GM18858 (cell line): ENCODE measurements around the gene BAHD1.

Experiments used
- ATAC-seq: cut with Tn5 transposase; IDR thresholded peaks from one replicate; pipeline ENCODE4 v1.9.1; 2021; ENCODE audit not compliant: unreplicated experiment

BAHD1 gene

DNA sequence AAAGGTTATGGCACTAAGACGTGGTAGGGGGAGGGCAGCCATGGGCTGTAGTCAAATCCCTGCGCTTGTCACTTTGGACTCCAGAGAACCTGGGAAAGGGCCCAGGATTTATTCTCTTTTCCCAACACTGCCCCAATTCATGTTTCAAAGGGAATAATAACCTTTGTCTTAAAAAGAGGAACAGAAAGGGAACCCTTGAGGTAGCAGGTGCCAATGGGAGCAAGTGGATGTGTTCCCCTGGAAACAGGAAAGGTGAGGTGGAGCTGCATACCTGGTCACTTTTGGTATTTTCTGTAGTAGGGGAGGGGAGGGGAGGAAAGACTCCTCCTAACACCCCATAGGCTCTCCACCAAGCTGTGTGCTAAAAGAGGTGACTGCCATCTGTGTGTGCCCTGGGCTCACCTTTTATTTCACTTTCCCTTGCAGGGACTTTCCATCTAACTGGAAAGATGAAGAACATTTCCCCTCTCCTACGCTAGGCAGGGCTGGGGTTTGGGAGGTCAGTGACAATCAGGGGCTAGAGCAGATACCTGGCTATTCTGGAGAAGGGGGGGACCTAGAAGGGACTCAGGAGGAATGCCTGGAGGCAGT, 23.9 kb downstream of the BAHD1 start:
- no peak for ATAC-seq

DNA sequence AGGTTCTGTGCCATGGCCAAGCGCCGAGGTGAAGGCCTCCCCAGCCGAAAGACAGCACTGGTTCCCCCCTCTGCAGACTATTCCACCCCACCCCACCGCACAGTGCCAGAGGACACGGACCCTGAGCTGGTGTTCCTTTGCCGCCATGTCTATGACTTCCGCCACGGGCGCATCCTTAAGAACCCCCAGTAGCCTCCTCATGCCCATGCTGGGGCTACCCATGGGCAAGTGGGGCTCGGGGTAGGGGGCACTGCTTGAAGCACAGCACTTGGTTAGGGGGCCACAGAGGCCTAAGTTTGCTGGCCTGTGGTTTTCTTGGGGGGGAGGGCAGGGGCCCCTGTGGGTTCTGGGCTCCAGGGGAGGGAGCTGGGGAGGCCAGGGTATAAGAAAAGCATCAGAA, 25.2 kb downstream of the BAHD1 start:
- no peak for ATAC-seq

DNA sequence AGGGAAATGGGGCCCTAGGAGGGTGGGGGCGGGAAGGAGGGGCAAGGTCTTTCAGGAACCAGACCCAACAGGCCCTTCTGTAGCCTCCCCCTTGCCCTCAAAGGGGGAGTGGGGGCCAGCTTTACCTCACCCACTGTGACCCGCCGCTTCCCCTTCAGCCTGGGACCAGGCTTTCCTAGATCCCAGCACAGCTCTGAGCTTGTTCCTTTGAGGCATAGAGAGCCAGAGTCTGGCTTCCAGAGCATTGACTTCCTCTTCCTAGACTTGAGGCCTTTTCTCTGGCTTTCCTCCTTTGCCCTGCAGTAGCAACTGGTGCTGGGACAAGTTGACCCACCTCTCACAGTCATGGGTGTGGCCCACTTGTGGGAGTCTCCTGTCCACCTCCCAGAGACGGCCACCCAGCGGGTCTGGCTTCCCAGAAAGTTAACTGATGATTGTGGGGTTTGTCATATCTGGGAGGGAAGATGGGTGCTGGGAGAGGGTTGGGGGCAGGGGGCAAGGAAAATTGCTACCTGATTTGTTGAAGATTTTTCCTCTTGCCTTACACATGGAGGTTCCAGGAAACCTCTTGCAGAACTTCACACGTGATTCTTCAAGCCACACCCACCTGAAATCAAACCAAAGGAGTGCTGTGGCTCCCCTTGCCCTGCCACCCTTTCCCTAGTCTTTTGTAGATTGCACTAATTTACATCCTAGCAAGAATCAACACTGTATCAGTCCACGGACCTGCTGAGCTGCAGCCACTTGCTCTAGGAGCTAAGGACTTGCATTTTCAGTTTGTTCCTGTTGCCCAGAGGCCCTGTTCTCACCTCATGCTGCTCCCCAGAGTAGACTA, 25.9 kb downstream of the BAHD1 start:
- ATAC-seq = no peak

DNA sequence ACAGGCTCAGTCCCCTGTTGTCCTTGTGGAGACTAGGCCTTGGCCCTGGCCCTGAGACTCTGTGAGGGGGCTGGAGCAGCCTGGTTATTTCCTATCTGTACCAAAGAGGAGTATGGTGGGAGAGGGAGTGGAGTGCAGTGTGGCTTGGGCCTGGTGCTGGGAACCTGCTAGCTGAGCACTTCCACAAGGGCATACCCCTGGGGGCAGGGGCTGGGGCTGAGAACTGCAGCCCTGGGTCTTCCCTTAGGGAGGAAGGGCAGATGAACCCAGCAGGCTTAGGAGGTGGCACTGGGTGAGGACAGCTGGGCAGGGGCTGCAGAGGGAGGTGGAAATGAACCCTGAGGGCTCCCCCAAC, 26.5 kb downstream of the BAHD1 start:
- ATAC-seq = no peak

DNA sequence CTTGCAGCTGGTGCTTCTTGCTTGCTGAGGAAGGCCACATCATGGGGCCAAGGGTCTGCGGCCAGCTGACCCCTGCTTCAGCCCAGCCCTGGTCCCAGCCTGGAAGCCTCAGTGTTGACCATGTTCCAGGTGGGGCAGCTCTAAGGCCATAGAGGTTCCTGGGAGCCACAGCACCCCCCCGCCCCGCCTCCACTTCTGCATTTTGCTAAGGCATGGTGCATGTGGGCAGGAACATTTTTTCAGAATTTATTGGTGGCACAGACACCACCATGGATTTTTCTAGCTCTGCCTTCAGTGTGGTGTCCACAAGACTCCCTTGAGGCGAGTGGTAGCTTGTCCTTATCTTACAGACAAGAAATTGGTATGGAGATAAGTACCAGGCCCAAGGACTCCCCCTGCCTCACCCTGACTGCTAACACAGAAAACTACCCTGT, 28.2 kb downstream of the BAHD1 start:
- ATAC-seq = no peak

DNA sequence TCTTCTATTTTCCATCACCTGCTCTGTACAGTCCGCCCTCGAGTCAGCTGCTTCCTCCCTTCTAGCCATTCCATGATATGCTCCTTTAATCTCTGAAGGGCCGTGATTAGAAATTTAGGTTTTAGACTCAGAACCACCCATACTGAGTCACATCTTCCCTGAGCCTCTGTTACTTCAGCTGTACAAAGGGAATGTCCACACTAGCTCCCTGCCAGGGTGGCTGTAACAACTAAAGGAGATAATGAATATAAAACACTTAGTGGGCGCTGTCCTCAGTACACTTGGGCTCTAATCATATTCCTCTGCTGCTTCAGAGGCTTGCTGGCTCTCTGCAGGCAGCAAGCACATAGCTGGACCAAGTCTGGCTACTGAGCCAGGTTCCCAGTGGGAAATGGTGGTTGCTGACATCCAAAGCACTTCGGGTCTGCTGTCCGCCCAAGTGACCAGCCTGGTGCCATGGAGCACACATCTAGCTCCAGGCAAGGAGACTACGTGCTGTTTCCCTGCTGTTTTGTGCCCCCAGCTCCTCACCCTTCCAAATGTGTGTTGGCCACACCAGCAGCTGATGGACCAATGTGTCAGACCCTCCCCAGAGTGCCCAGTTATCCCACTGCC, 29.1 kb downstream of the BAHD1 start:
- ATAC-seq = no peak

DNA sequence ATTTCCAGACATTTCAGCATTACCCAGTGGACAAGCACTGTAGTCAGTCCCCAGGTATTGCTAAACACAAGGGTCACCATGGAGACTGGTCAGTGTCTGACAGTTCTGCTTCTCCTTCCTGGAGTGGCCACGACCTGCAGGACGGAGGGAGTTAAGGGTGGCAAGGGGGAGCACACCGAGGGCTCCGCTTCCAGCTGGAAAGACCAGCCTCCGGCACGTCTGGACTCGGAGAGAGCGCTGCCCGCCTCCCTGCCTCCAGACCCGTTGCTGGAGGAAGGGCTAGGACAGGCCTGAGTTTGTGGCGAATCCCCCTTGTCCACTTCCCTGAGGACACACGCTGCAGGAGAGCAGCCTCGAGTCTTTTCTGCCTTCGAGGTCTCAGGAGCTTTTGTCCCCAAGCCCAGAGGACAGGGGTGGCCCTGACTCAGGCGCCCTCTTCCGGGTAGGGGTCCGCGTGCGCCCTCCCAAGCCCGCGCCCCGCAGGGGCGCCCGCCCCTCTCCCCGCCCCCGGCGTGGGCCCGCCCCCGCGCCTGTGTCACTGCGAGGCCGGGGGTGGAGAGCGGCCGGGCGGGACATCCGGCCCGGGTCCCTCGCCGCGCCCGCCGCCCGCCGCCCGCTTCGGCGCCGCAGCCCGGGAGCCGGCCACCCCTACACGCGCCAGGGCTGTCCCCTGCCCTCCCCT, 29.8 kb downstream of the BAHD1 start, which contains the start of gene CHST14:
Gene CHST14, plus strand, starts transcription at position 562 of the 682 bp plus-strand sequence. CDS start 230 bp downstream, outside the sequence.
- no peak for ATAC-seq

DNA sequence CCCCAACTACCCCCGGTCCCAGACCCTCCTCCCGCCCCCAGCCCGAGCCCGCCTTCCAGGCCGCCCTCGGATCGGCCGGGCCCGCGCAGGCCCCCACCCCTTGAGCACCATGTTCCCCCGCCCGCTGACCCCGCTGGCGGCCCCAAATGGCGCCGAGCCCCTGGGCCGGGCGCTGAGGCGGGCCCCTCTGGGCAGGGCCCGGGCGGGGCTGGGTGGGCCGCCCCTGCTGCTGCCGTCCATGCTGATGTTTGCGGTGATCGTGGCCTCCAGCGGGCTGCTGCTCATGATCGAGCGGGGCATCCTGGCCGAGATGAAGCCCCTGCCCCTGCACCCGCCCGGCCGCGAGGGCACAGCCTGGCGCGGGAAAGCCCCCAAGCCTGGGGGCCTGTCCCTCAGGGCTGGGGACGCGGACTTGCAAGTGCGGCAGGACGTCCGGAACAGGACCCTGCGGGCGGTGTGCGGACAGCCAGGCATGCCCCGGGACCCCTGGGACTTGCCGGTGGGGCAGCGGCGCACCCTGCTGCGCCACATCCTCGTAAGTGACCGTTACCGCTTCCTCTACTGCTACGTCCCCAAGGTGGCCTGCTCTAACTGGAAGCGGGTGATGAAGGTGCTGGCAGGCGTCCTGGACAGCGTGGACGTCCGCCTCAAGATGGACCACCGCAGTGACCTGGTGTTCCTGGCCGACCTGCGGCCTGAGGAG, 30.5 kb downstream of the BAHD1 start:
- ATAC-seq = no peak

DNA sequence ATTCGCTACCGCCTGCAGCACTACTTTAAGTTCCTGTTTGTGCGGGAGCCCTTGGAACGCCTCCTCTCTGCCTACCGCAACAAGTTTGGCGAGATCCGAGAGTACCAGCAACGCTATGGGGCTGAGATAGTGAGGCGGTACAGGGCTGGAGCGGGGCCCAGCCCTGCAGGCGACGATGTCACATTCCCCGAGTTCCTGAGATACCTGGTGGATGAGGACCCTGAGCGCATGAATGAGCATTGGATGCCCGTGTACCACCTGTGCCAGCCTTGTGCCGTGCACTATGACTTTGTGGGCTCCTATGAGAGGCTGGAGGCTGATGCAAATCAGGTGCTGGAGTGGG, 31.0 kb downstream of the BAHD1 start:
- ATAC-seq = no peak

DNA sequence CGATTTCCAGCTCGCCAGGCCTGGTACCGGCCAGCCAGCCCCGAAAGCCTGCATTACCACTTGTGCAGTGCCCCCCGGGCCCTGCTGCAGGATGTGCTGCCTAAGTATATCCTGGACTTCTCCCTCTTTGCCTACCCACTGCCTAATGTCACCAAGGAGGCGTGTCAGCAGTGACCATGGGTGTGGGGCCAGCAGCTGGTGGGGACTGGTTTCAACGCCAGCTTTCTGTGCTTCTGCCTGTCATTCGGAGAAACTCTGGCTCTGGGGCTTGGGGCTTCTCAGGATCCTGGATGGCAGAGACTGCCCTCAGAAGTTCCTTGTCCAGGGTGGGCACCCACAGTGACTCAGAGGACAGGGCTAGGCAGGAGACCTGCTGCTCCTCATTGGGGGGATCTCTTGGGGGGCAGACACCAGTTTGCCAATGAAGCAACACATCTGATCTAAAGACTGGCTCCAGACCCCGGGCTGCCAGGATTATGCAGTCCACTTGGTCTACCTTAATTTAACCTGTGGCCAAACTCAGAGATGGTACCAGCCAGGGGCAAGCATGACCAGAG, 31.5 kb downstream of the BAHD1 start:
- no peak for ATAC-seq

DNA sequence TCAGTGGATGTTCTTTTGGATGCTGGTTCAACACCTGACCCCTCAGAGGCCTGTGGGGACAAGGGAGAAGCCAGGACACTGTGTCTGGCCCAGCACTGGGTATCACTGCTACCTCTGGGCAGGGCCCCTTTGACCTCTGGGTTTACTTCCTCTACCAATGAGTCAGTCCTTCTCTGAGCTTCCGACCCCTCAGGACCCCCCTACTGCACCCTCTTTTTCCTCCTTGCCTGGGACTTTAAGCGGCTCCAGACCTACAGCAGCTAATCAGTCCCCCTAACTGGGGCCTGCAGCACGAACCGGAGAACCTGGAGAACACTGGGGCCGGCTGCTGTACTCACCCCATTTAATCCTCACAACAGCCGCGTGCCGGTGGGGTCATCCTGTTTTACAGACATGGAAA, 33.8 kb downstream of the BAHD1 start:
- no peak for ATAC-seq

DNA sequence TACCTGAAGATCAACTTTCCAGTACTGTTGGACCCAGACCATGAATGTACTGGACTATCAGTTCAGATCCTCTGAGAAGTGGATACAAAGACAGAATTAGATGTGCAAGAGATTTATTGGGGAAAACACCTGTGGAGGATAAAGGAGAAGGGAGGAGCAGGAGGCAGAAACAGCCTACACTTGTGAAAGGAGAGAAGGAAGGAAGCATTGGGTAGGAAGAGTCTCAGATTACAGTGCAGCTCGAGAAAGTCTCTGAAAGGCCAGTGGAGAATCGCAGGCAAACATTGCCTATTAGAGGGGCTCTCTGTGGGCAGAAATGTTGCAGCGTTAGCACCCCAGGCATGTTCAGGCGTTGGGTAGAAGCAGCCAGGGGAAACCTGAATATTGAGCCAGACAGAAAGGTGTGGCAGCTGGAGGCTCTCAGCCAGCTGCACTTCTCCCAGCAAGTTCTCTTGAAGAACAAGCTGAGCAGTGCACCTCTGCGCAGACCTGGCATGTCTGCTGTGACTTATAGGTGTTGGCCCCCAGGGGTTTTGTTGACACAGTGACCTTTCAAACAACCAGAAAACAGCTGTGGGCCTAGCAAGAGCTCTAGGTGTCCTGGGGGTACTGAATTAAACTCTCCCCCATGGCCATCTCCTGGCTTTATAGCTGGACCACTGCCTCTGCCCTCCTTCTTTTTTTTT, 37.0 kb downstream of the BAHD1 start:
- no peak for ATAC-seq

DNA sequence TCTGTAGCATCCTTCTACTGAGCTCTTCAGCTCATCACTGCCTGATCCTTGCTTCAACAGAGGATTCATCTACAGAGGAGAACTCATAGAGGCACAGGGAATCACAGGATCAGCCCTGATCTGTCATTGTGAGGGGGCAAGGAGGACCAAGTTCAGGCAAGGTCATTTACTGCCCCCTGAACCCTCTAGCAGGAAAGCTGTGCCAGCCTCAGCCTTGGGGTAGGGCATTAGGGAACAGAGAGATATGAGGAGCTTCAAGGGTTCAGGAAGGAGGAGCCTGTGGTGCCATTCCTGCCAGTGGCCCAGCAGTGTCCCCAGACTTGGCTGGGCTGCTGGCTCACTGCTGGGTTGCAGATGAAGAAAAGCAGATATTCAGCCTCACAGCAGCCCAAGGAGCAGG, 38.3 kb downstream of the BAHD1 start:
- ATAC-seq = no peak

DNA sequence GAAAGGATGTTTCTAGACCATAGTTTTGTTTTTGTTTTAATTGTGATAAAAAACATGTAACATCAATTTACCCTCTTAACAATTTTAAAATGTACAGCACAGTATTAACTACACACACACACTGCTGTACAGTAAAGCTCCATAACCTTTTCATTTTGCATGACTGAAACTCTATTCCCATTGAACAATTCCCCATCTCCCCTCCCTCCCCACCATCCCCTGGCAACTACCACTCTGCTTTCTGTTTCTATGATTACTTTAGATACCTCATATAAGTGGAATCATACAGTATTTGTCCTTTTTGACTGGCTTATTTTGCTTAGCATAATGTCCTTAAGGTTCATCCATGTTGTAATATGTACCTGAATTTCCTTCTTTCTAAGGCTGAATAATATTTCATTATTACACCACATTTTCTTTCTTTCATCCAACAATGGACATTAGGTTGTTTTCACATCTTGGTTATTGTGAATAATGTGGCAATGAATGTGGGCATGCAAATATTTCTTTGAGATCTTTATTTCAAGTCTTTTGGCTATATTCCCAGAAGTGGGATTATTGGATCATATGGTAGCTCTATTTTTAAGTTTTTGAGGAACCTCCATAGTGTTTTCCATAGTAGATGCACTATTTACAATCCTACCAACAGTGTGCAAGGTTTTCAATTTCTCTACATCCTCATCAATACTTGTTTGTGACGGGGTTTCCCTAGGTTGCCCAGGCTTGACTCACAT, 40.8 kb downstream of the BAHD1 start:
- no peak for ATAC-seq

DNA sequence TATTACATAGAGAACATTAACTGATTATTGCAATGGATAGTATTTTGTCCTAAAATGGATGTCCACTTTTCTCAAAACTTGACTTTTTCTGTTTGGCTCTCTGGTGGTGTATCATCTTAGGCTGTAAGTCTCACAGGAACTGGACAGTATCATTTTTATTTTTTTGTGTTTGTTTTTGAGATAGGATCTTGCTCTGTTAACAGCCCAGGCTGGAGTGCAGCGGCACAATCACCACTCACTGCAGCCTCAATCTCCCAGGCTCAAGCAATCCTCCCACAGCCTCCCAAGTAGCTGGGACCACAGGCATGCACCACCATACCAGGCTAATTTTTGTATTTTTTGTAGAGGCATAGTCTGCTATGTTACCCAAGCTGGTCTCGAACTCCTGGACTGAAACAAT, 43.2 kb downstream of the BAHD1 start:
- no peak for ATAC-seq

DNA sequence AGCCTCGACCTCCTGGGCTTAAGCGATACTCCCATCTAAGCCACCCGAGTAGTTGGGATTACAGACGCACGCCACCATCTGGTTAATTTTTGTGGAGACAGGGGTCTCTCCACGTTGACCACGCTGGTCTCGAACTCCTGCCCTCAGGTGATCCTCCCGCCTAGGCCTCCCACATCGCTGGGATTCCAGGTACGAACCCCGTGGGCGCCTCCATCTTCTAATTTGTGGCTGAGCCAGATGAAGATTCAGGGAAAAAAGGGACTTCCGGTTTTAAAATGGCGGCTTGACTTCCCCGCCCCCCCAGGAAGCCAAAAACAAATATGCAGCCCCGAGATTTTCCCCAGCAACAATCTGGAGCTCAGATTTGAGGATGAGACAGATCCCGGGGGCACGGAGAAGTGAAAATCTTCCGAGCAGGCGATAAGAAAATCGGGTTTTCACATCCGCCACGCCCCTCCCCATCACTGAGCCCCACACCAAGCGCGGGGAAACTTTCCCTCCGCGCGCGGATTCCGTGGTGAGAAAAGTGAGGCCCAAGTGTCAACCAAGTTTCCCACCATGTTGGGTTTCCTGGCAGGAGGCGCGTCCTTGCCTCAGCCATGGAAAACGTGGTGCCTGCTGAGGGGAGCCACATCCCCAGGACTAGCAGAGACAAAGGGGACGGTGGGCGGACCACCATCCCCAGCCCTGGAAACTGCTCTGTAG, 45.5 kb downstream of the BAHD1 start:
- no peak for ATAC-seq

DNA sequence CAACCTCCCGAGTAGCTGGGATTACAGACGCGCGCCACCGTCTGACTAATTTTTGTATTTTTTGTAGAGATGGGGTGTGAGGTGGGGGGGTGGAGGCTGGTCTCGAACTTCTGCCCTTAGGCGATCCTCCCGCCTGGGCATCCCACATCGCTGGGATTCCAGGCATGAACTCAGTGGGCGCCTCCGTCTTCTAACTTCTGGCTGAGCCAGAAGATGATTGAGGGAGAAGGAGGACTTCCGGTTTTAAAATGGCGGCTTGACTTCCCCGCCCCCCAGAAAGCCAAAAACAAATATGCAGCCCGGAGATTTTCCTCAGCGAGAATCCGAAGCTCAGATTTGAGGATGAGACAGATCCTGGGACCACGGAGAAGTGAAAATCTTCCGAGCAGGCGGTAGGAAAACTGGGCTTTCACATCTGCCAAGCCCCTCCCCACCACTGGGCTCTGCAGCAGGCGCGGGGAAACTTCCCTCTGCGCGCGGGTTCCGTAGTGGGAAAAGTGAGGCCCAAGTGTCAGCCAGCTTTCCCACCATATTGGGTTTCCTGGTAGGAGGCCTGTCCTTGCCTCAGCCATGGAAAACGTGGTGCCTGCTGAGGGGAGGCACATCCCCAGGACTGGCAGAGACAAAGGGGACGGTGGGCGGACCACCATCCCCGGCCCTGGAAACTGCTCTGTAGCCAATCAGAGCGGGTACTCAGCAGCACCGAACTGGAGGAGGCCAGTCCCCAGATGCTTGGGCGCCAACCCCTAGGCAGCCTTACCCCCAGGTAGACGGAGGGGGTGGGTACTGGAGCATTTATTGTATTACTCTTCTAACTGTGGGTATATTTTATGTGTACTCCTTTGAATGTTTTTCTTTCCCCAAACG, 47.3 kb downstream of the BAHD1 start:
- no peak for ATAC-seq
